K562 (cell line): ENCODE results near the gene GAA. TPM values are rescaled to one million over a fixed set of nuclear protein-coding genes. Genes with fewer than 3 reads are reported as not detected.

ENCODE experiments used
- ELF1 ChIP-seq: fragments of 200-800 bp; sonication (Bioruptor generic); IDR thresholded peaks from 2 replicates; pipeline ENCODE4 v1.6.1; 2016; ENCODE audit warnings: missing genetic modification characterization, missing compliant biosample characterization
- IRF9 ChIP-seq: fragments of 450-650 bp; IDR thresholded peaks from 2 replicates; pipeline ENCODE4 v1.6.1; 2016; ENCODE audit warnings: missing biosample characterization, missing genetic modification characterization
- L3MBTL2 ChIP-seq: fragments of 450-650 bp; IDR thresholded peaks from 2 replicates; pipeline ENCODE4 v1.6.1; 2016; ENCODE audit warnings: mild to moderate bottlenecking, moderate library complexity
- MGA ChIP-seq: fragments of 450-650 bp; IDR thresholded peaks from 2 replicates; pipeline ENCODE4 v1.6.1; 2016; ENCODE audit warnings: mild to moderate bottlenecking, moderate library complexity
- NFATC3 ChIP-seq: fragments of 450-650 bp; IDR thresholded peaks from 2 replicates; pipeline ENCODE4 v1.6.1; 2017; ENCODE audit warnings: mild to moderate bottlenecking
- POLR2G ChIP-seq: fragments of 200-400 bp; formaldehyde crosslinking; IDR thresholded peaks from 2 replicates; pipeline ENCODE4 v1.6.1; 2017; ENCODE audit warnings: low read depth, mild to moderate bottlenecking, antibody characterized with exemption, low read length, moderate library complexity
- RCOR1 ChIP-seq, 2 experiments: IDR thresholded peaks; 2 replicates each; pipeline ENCODE4 v1.6.1; 2012; ENCODE audit warnings: low read depth in 2 of 2, low read length in 2 of 2, borderline replicate concordance in 1 of 2, improper control_type of control experiment in 1 of 2
- RNF2 ChIP-seq: sonication (generic); IDR thresholded peaks from 2 replicates; pipeline ENCODE4 v1.6.1; 2016
- THAP7 ChIP-seq: fragments of 250-450 bp; sonication (Bioruptor Pico); IDR thresholded peaks from 2 replicates; pipeline ENCODE4 v1.5.0; 2021
- ZBTB7A ChIP-seq: IDR thresholded peaks from 2 replicates; pipeline ENCODE4 v1.6.1; 2011; ENCODE audit warnings: low read depth, mild to moderate bottlenecking, low read length, moderate library complexity, borderline replicate concordance; ENCODE audit not compliant: control insufficient read depth
- ZEB2 ChIP-seq: fragments of 450-650 bp; IDR thresholded peaks from 2 replicates; pipeline ENCODE4 v1.6.1; 2016
- ZNF133 ChIP-seq: fragments of 250-450 bp; sonication (Bioruptor Pico); IDR thresholded peaks from 2 replicates; pipeline ENCODE4 v1.4.0; 2020; ENCODE audit warnings: mild to moderate bottlenecking
- ZNF140 ChIP-seq: fragments of 250-450 bp; sonication (Bioruptor Pico); IDR thresholded peaks from 2 replicates; pipeline ENCODE4 v1.8.0; 2021; ENCODE audit warnings: moderate library complexity, mild to moderate bottlenecking, inconsistent platforms
- ZNF695 ChIP-seq: fragments of 450-650 bp; formaldehyde crosslinking; IDR thresholded peaks from 2 replicates; pipeline ENCODE4 v1.4.0; 2020; ENCODE audit warnings: mild to moderate bottlenecking, moderate library complexity
- polyA plus RNA-seq, 8 experiments: library from polyadenylated mRNA; depleted of rRNA in 4 of 8; stranded (reverse) in 5 of 8; unstranded in 3 of 8; fragments of >200 nt; fragmentation: Nextera tagmentation in 2 of 8; fragmentation: Illumina TruSeq in 1 of 8; extraction: Ambion mirVana in 2 of 8; extraction: Trizol in 1 of 8; gene quantifications; 2 replicates each; pipeline versions ENCODE4 v1.2.1 to v1.2.3, GENCODE V29; 2011 to 2014; ENCODE audit warnings: inconsistent platforms in 1 of 8, missing spikeins in 1 of 8
- total RNA-seq, 7 experiments: library from RNA; depleted of rRNA in 6 of 7; stranded (reverse); fragments of >200 nt in 6 of 7; fragmentation: Illumina TruSeq in 2 of 7; extraction: Trizol in 2 of 7; gene quantifications; 2 replicates each; pipeline versions ENCODE4 v1.2.1 to v1.2.3, GENCODE V29; 2011 to 2021; ENCODE audit warnings: low replicate concordance in 1 of 7

GAA gene
- total and polyA plus RNA-seq, 9 of the 15 experiments (the other 6 are each of a cell fraction or from before 2014, with no cell fraction given) = 0.15 to 6.4 (median 1.7) TPM

GRCh38 chr17:80068301-80069222 is 32.8 kb upstream of the GAA start (continued):
- TF ChIP-seq MGA (peak; percentile 73), RCOR1 (IDR thresholded peaks at IDR 0.05; ENCODE audit: borderline replicate concordance in 1 of 2, low read depth in 2 of 2, low read length in 2 of 2) (peak in 1 of 2 experiments; percentile 30; a peak in 1 of 4 replicates), ZBTB7A (peak; percentile 15; the same call in 1 of the 2 replicates), THAP7 (no peak), POLR2G (0 out of 2 replicates have a peak, but pooled peaks have one; percentile 17), RNF2 (peak; percentile 20; the same call in 1 of the 2 replicates), ZNF140 (CRISPR knock-in tag) (no peak), IRF9 (tag) (no peak), ZNF695 (no peak), L3MBTL2 (peak; percentile 88), ELF1 (tag) (peak; percentile 56; the same call in 1 of the 2 replicates), ZNF133 (CRISPR knock-in tag) (no peak), NFATC3 (peak; percentile 84; the same call in 1 of the 2 replicates), ZEB2 (peak; percentile 7; the same call in 1 of the 2 replicates)
